Measurements from ENCODE around the gene GIMAP8.
A peak's percentile ranks its signal among the peaks of the same experiment; 100 is the strongest.

The GIMAP8 gene

GRCh38 chr7:150450491-150451001 is at the start of gene GIMAP8:
TSS of gene GIMAP8 (plus strand) at chr7:150450630. CDS start at chr7:150466699, 16,069 bp downstream.
- DNase-seq = no peak

DNA sequence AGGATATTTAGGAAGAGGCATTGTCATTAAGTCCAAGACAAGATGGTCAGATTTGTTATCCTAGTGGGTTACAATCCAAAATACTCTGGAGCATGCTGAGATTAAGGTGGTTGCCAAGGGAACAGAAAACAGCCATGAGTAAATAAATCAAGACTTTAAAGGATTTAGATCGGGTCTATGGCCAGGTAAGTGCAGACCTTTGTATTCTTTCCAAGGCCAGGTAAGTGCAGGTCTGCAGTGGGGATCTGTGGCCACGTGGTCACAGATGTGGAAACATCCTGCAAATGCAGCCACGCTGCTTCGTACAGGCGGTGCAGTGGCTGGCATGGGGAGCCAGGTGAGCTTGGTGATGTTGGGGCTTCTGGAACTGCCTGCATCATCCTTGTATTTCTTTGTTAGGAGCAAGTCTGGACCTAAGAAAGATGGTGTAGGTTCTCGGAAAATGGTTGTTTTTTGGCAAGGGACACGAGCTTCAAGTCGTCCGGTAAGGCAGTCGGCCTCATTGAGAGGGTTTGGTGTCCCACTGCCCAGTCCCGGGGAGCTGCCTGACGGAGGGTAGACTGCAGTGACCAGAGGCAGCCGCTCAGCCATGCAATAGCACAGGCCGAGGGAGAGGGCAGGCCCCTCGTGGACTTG is 49.5 kb upstream of the GIMAP8 start:
- DNase-seq = no peak

DNA sequence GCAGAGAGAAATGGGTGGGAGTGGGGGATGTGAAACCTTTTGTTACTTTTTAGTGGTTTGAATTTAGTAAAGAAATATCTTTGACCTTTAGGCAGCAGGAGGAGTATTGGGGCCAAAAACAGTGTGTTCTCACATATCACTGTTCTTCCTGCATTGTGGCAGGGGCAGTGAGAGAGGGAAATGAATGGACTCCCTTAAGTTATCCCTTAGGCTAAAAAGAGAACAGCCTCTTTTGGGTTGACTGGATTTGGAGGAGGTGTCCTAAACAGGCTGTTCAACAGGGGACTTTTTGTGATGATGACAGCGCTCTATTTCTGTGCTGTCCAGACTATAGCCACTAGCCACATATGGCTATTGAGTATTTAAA is 49.0 kb upstream of the GIMAP8 start:
- no peak for DNase-seq

DNA sequence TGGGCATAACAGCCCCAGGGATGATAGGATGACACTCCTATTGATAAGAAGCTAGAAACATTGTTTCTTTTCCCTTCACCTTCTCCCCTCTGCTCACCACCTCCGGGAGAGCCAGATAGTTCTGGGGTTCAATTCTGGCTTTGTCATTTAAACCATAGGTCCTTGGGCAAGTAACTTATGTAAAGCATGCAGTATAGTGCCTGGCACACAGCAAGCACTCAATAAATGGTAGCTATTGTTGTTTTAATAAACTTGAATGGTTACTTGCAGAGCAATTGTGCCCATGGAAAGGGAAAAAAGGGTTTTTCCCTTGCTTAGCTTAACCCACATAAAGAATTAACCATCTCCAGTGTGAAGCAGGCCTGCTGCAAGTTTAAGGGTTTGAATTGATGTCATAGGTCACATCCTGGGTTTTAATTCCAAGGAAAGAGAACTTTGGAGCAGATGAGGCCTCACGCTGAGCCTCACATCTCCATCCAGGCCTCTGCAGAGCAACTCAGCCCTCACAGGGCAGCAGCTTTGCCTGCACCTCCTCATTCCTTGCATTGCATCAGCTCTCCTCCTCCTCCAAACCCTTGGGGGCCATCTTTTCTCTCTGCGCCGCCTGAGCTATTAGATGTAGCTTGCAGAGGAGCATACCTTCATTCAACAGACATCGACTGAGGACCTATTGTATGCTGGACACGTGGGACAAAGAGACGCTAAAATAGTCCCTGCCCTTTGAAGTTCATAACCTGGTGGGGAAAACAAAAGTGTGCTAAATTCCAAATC is 48.4 kb upstream of the GIMAP8 start:
- no peak for DNase-seq

- DNase-seq = no peak
Observed at GRCh38 chr7:150402671-150403321, 47.6 kb upstream of the GIMAP8 start.

GRCh38 chr7:150403376-150404171 is 46.9 kb upstream of the GIMAP8 start:
- DNase-seq = no peak

DNA sequence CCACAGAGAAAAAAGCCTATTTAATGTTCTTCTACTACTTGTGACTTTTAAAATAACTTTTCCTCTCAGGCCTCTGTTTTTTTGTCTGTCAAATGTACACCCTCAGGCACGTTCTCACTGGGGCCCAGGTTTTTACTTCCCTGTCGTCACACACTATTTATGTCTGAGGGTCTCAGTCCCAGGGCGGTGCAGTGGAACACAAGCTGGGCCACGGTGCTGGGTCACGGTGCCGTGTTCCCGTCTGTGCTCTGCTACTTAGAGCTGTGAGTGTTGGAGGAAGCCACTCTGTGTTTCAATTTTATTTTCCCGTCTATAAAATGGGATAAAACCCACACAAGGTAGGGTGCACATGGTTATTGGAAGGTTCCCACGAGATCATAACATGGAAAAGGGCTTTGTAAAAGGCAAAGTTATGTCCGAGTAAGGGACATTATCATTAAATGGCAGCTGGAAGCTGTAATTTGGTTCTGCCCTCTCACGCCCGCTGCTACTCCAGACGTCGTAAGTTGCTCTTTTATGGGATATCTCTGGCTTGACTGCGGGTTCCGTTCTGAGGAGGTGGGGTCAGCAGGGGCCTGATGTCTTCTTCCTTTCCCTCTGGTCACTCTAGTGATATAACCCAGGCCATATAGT is 46.1 kb upstream of the GIMAP8 start:
- DNase-seq = no peak

- peak; percentile 89 for DNase-seq
Observed at GRCh38 chr7:150404805-150405583, 45.4 kb upstream of the GIMAP8 start.

GRCh38 chr7:150405584-150406311 is 44.7 kb upstream of the GIMAP8 start:
- no peak for DNase-seq

DNA sequence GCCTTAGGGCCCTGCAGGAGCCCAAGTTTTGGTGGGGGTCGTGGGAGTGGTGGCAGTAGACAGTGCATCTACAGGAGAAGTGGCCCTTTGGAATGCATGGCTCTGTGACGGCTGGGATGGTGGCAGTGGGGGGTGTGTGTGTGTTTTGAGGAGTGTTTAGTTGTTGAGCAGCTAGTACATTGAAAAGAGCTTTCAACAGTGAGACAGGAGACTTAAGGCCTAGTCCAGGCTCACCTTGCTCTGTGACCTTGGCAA is 44.2 kb upstream of the GIMAP8 start:
- DNase-seq = no peak

GRCh38 chr7:150406567-150407421 is 43.6 kb upstream of the GIMAP8 start:
- no peak for DNase-seq

DNA sequence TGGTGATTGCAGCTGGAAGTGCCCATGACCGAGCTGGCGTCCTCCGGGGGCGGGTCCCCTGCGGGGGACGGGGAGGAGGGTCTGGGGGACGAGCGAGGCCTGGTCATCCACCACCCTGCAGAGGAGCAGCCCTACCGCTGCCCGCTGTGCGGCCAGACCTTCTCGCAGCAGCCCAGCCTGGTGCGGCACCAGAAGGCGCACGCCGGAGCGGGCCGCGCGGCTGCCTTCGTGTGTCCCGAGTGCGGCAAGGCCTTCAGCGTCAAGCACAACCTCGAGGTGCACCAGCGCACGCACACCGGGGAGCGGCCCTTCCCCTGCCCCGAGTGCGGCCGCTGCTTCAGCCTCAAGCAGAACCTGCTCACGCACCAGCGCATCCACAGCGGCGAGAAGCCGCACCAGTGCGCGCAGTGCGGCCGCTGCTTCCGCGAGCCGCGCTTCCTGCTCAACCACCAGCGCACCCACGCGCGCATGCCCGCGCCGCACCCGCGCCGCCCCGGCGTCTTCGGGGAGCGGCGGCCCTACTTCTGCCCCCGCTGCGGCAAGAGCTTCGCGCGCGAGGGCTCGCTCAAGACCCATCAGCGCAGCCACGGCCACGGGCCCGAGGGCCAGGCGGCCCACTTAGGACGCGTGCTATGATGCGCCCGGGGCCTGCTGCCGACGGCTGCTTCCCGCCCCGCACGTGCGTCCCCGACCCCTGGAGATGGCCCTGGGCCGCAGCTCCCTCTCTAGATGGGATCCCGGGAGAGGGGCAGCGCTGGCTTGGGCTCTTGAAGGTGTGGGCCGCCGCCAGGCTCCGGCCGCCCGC is 42.6 kb upstream of the GIMAP8 start:
- DNase-seq = no peak

GRCh38 chr7:150408393-150409299 is 41.8 kb upstream of the GIMAP8 start:
- DNase-seq = no peak

GRCh38 chr7:150409300-150410030 is 41.0 kb upstream of the GIMAP8 start:
- no peak for DNase-seq

GRCh38 chr7:150410131-150410530 is 40.3 kb upstream of the GIMAP8 start:
- DNase-seq = no peak

DNA sequence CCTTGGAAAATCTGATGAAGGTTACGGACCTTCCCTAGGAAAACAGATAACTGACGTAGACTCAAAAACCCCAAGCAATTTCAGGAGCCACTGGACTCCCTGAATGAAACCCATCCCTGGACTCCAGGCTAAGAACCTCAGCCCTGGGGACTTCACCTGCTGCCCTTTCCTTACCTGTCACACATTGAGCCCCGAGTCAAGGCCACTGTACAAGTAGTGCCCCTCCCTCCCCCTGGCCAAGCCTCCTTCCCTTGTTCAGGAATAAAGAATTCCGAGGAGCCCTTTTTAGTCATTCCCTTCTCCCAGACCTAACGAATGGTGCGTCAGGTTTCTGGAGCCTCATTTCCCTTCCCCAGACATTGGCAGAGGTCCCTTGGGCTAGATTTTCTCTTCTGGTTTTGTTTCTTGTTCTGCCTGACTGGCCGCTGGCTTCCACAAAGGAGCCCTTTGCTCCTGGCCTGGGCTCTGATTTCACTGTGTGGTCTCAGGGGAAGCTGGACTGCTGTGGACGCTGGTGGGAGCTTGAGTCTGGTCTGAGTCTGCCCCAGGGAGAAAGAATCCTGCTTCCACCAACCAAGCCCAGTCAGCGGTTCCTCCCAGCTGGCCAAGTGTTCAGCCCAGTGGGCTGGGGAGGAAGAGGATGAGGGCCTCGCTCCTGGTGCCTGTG is 39.6 kb upstream of the GIMAP8 start:
- no peak for DNase-seq

DNA sequence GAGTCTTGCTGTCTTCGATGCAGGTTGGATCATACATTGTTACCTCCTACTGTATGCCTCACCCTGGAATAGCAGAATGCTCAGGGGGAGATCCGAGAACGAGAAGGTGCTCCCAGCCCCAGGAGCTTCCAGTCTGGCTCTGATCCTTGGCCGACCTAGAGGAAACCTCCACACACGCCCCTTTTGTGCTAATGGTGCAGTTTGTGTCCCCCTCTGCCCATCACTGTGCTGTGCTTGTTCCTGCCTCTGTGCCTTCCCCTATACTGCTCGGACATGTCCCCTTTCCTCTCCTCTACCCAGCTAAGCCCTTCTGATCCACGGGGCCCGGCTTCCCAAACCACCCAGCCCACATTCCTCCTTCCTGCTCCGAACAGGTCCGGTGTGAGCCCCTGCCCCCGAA is 38.8 kb upstream of the GIMAP8 start:
- DNase-seq = no peak
